K562 (cell line): Measurements from ENCODE around the gene TMEM208. TPM values are rescaled to one million over a fixed set of nuclear protein-coding genes. Genes with fewer than 3 reads are reported as not detected.

Experiments
- ATAC-seq: fragments of 200-7000 bp; cut with Tn5 transposase; 3 replicates; pipeline ENCODE4 v1.9.1; 2020; ENCODE audit warnings: moderate library complexity
- BruUV-seq: library from RNA; stranded (reverse); fragments of 400-500 nt; replicated peaks from 2 replicates; lab custom pipeline; 2021; lab: Mats Ljungman, UMichigan
- CTCF ChIA-PET: fragments of 300-600 bp; formaldehyde crosslinking; extraction: SDS; loops from one replicate; lab custom pipeline; 2021; ENCODE audit warnings: low intra/inter-chr PET ratio; lab: Yijun Ruan, JAX
- POLR2A ChIA-PET: fragments of 300-600, 350-650 bp; sonication (Branson Sonifier 250); formaldehyde crosslinking; extraction: SDS; loops from one replicate; lab custom pipeline; 2021; ENCODE audit warnings: antibody characterized with exemption, inconsistent platforms; lab: Yijun Ruan, JAX
- DNase-seq, 4 experiments: peaks; one replicate each; pipeline versions ENCODE4 v3.0.0 to v3.0.0-alpha.2; 2011 to 2018; ENCODE audit warnings: low spot score in 3 of 4, mixed read lengths in 3 of 4; ENCODE audit errors: extremely low read depth in 1 of 4
- FAIRE-seq: peaks from 2 replicates; lab custom pipeline; 2011; peaks lifted over from hg19 to GRCh38; lab: Jason Lieb, UNC
- H2AFZ ChIP-seq: 2 replicates; pipeline ENCODE4 v1.6.0; 2011; ENCODE audit warnings: low read depth, low read length, control low read depth, inconsistent platforms
- H3K27ac ChIP-seq: fragments of 200-600 bp; 3 replicates; pipeline ENCODE4 v1.8.0; 2011; ENCODE audit warnings: low read depth, mild to moderate bottlenecking, control low read depth, inconsistent platforms, low read length, moderate library complexity, mixed read lengths; ENCODE audit errors: extremely low read depth
- H3K27me3 ChIP-seq, 2 experiments: fragments of 300-600 bp in 1 of 2; 2 replicates in 1 of 2; 3 replicates in 1 of 2; pipeline versions ENCODE4 v1.6.0 to v1.8.0; 2011; ENCODE audit warnings: inconsistent platforms in 2 of 2, low read length in 2 of 2, mild to moderate bottlenecking in 1 of 2, mixed read lengths in 1 of 2, moderate library complexity in 1 of 2; ENCODE audit not compliant: control insufficient read depth in 2 of 2, insufficient read depth in 2 of 2
- H3K36me3 ChIP-seq: fragments of 300-600 bp; 3 replicates; pipeline ENCODE4 v1.8.0; 2011; ENCODE audit warnings: mild to moderate bottlenecking, low read length, inconsistent platforms; ENCODE audit not compliant: control insufficient read depth, insufficient read depth
- H3K4me1 ChIP-seq, 2 experiments: fragments of 200-600 bp in 1 of 2; replicated peaks in 1 of 2; 2 replicates in 1 of 2; 3 replicates in 1 of 2; pipeline versions ENCODE4 v1.5.1 to v1.8.0; 2011; ENCODE audit warnings: inconsistent platforms in 2 of 2, low read length in 2 of 2, mild to moderate bottlenecking in 1 of 2, mixed read lengths in 1 of 2, moderate library complexity in 1 of 2; ENCODE audit not compliant: control insufficient read depth in 2 of 2, insufficient read depth in 2 of 2
- H3K4me2 ChIP-seq: 2 replicates; pipeline ENCODE4 v1.6.1; 2011; ENCODE audit warnings: low read length, control low read depth, inconsistent platforms, mixed read lengths; ENCODE audit not compliant: insufficient read depth
- H3K4me3 ChIP-seq: fragments of 200-600 bp; sonication (generic), shearing (Covaris generic); 2 replicates; pipeline ENCODE4 v1.5.1; 2016; ENCODE audit warnings: control low read depth, inconsistent platforms
- H3K79me2 ChIP-seq: fragments of 200-600 bp; 3 replicates; pipeline ENCODE4 v1.8.0; 2011; ENCODE audit warnings: low read length, inconsistent platforms; ENCODE audit not compliant: control insufficient read depth, insufficient read depth
- H3K9ac ChIP-seq, 2 experiments: 2 replicates each; pipeline versions ENCODE4 v1.6.0 to v1.6.1; 2011; ENCODE audit warnings: low read depth in 2 of 2, low read length in 2 of 2, control low read depth in 1 of 2, inconsistent platforms in 1 of 2, mild to moderate bottlenecking in 1 of 2, mixed read lengths in 1 of 2; ENCODE audit not compliant: insufficient read depth in 1 of 2
- H3K9me1 ChIP-seq: one replicate; pipeline ENCODE4 v1.6.0; 2011; ENCODE audit warnings: inconsistent platforms, mild to moderate bottlenecking, low read length, moderate library complexity; ENCODE audit not compliant: control insufficient read depth, insufficient read depth
- H3K9me3 ChIP-seq: replicated peaks from 2 replicates; pipeline ENCODE4 v1.5.1; 2011; ENCODE audit warnings: low read depth, low read length, inconsistent platforms; ENCODE audit not compliant: control insufficient read depth, insufficient read depth
- H4K20me1 ChIP-seq: replicated peaks from 2 replicates; pipeline ENCODE4 v1.6.1; 2011; ENCODE audit warnings: low read length, inconsistent platforms, mixed read lengths; ENCODE audit not compliant: control insufficient read depth, insufficient read depth
- DACH1 ChIP-seq: fragments of 450-650 bp; IDR thresholded peaks from 2 replicates; pipeline ENCODE4 v1.6.1; 2018; ENCODE audit not compliant: partially characterized antibody
- FOXK2 ChIP-seq, 2 experiments: fragments of 450-650 bp; IDR thresholded peaks in 1 of 2; conservative IDR thresholded peaks in 1 of 2; 2 replicates each; pipeline ENCODE4 v1.6.1; 2016; ENCODE audit warnings: low read depth in 2 of 2, mild to moderate bottlenecking in 1 of 2
- KHSRP ChIP-seq: fragments of 450-650 bp; IDR thresholded peaks from 2 replicates; pipeline ENCODE4 v1.6.1; 2017
- POLR2G ChIP-seq: fragments of 200-400 bp; formaldehyde crosslinking; IDR thresholded peaks from 2 replicates; pipeline ENCODE4 v1.6.1; 2017; ENCODE audit warnings: low read depth, mild to moderate bottlenecking, antibody characterized with exemption, low read length, moderate library complexity
- RBFOX2 ChIP-seq: fragments of 200-400 bp; formaldehyde crosslinking; IDR thresholded peaks from 2 replicates; pipeline ENCODE4 v1.6.1; 2017; ENCODE audit warnings: low read depth, mild to moderate bottlenecking, low read length, moderate library complexity
- RBM34 ChIP-seq: fragments of 200-400 bp; formaldehyde crosslinking; IDR thresholded peaks from 2 replicates; pipeline ENCODE4 v1.6.1; 2018; ENCODE audit warnings: low read length, borderline replicate concordance; ENCODE audit not compliant: insufficient read depth
- TFAP4 ChIP-seq: sonication (generic); formaldehyde crosslinking; IDR thresholded peaks from 2 replicates; pipeline ENCODE4 v1.8.0; 2022; ENCODE audit warnings: missing genetic modification reagents, mild to moderate bottlenecking, moderate library complexity, borderline replicate concordance
- WGBS: fragments of 100-300 bp; shearing (Covaris generic); methylation state at CpG from one replicate; pipeline ENCODE4 v1.1.6; 2016; ENCODE audit warnings: low coverage, mixed read lengths; ENCODE audit not compliant: insufficient coverage; ENCODE audit errors: missing lambda C conversion rate; 5-methylcytosine and 5-hydroxymethylcytosine counted together
- in situ Hi-C: fragments of 300-500 bp; cut with MboI; formaldehyde crosslinking; loops from 4 replicates; pipeline ENCODE4 v1.15.0; 2018; ENCODE audit warnings: inconsistent platforms, mixed read lengths
- intact Hi-C: fragments of 100-400 bp; cut with micrococcal nuclease; formaldehyde crosslinking; loops from 2 replicates; pipeline ENCODE4 v1.14.2; 2022
- polyA plus RNA-seq, 8 experiments: library from polyadenylated mRNA; depleted of rRNA in 4 of 8; stranded (reverse) in 5 of 8; unstranded in 3 of 8; fragments of >200 nt; fragmentation: Nextera tagmentation in 2 of 8; fragmentation: Illumina TruSeq in 1 of 8; extraction: Ambion mirVana in 2 of 8; extraction: Trizol in 1 of 8; gene quantifications; 2 replicates each; pipeline versions ENCODE4 v1.2.1 to v1.2.3, GENCODE V29; 2011 to 2014; ENCODE audit warnings: inconsistent platforms in 1 of 8, missing spikeins in 1 of 8
- total RNA-seq, 7 experiments: library from RNA; depleted of rRNA in 6 of 7; stranded (reverse); fragments of >200 nt in 6 of 7; fragmentation: Illumina TruSeq in 2 of 7; extraction: Trizol in 2 of 7; gene quantifications; 2 replicates each; pipeline versions ENCODE4 v1.2.1 to v1.2.3, GENCODE V29; 2011 to 2021; ENCODE audit warnings: low replicate concordance in 1 of 7
- TF ChIP-seq, protein P1 (sequence below): fragments of 250-450 bp; sonication (Bioruptor Pico); IDR thresholded peaks from 2 replicates; pipeline ENCODE4 v1.4.0; 2020; ENCODE audit warnings: mild to moderate bottlenecking, moderate library complexity
- TF ChIP-seq, protein P2 (sequence below): sonication (generic); IDR thresholded peaks from 2 replicates; pipeline ENCODE4 v1.6.1; 2016

The TMEM208 gene
- total and polyA plus RNA-seq, 9 of the 15 experiments (the other 6 are each of a cell fraction or from before 2014, with no cell fraction given), result 31.8 to 239 (median 54.3) TPM

- ChIA-PET CTCF (no interaction called here), POLR2A (interaction anchor here (0.6 to 0.9 kb wide), 4 partner anchors 9 to 44 kb away, joined by 3 to 7 read pairs (median 4); no protein-coding TSS in a partner anchor)
- Histone ChIP-seq H3K27me3 (no peaks in the 10 kb centered on the region), H3K4me2 (no peak overlapping the region), H3K4me1 (peaks cover 0 to 48% of the 10 kb centered on the region in 2 experiments; a peak in 4 of 5 replicates), H3K36me3 (peaks cover 91% of the 10 kb centered on the region), H3K9me1 (no peaks in the 10 kb centered on the region), H3K9me3 (no peaks in the 10 kb centered on the region), H2AFZ (no peak overlapping the region), H4K20me1 (no peaks in the 10 kb centered on the region), H3K79me2 (peaks cover 11% of the 10 kb centered on the region; the same call in 2 of the 3 replicates), H3K27ac (no peak overlapping the region), H3K4me3 (no peak overlapping the region), H3K9ac (peak overlapping the region in 1 of 2 experiments; percentile 9; a peak in 1 of 4 replicates)
- DNase-seq (no peak), ATAC-seq (0 out of 3 replicates have a peak, but pooled peaks have one; percentile 10), FAIRE-seq (no peak)
- WGBS, result 97% methylated on average over 5 of the region's 22 CpGs
- BruUV-seq, result no TSS peak
- in situ Hi-C loops (no loop called here), intact Hi-C loops (no loop called here)
- TF ChIP-seq, protein P1, sequence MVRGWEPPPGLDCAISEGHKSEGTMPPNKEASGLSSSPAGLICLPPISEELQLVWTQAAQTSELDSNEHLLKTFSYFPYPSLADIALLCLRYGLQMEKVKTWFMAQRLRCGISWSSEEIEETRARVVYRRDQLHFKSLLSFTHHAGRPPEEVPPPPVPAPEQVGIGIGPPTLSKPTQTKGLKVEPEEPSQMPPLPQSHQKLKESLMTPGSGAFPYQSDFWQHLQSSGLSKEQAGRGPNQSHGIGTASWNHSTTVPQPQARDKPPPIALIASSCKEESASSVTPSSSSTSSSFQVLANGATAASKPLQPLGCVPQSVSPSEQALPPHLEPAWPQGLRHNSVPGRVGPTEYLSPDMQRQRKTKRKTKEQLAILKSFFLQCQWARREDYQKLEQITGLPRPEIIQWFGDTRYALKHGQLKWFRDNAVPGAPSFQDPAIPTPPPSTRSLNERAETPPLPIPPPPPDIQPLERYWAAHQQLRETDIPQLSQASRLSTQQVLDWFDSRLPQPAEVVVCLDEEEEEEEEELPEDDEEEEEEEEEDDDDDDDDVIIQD, result no peak
- TF ChIP-seq DACH1, result no peak
Measured at GRCh38 chr16:67199808-67200198, 27.1 kb upstream of the TMEM208 start.

DNA sequence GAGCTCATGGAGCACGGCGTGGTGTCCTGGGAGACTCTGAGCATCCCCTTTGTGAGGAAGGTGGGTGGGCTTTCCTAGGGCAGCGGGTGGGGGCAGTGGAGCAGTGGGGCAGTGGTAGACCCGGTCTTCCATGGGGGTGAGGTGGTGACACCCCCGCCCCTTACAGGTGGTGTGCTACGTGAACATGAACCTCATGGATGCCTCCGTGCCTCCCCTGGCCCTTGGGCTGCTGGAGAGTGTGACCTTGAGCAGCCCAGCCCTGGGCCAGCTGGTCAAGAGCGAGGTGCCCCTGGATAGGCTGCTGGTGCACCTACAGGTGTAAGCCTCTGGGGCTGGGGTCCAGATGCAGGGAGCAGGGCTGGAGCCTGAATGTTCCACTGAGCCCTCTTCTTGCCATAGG, 26.4 kb upstream of the TMEM208 start:
- CTCF ChIA-PET, result no interaction called here
- FAIRE-seq (no peak), DNase-seq (no peak), ATAC-seq (no peak)
- in situ Hi-C loops (no loop called here), intact Hi-C loops (no loop called here)
- Histone ChIP-seq H3K36me3 (peaks cover 85% of the 10 kb centered on the region; the same call in 2 of the 3 replicates), H3K9ac (no peak overlapping the region), H2AFZ (no peak overlapping the region), H3K9me3 (no peaks in the 10 kb centered on the region), H3K4me1 (peaks cover 0 to 42% of the 10 kb centered on the region in 2 experiments; a peak in 1 of 5 replicates), H3K79me2 (0 out of 3 replicates have a peak, but pooled peaks cover 4% of the 10 kb centered on the region), H3K9me1 (no peaks in the 10 kb centered on the region), H3K27ac (no peak overlapping the region), H3K27me3 (no peaks in the 10 kb centered on the region), H4K20me1 (no peaks in the 10 kb centered on the region), H3K4me3 (no peak overlapping the region), H3K4me2 (no peak overlapping the region)
- 98% methylated on average over 6 of the region's 8 CpGs for WGBS
- POLR2A ChIA-PET, result no interaction called here
- no TSS peak for BruUV-seq
- TF ChIP-seq KHSRP (no peak), TFAP4 (0 out of 2 replicates have a peak, but pooled peaks have one; percentile 11), RBM34 (no peak), RBFOX2 (peak; percentile 32; the same call in 1 of the 2 replicates), POLR2G (peak; percentile 58; the same call in 1 of the 2 replicates), FOXK2 (conservative IDR thresholded peaks at IDR 0.05 in 1 of 2, IDR thresholded peaks at IDR 0.05 in 1 of 2; ENCODE audit: low read depth in 2 of 2) (no peak)
- TF ChIP-seq, protein P2, sequence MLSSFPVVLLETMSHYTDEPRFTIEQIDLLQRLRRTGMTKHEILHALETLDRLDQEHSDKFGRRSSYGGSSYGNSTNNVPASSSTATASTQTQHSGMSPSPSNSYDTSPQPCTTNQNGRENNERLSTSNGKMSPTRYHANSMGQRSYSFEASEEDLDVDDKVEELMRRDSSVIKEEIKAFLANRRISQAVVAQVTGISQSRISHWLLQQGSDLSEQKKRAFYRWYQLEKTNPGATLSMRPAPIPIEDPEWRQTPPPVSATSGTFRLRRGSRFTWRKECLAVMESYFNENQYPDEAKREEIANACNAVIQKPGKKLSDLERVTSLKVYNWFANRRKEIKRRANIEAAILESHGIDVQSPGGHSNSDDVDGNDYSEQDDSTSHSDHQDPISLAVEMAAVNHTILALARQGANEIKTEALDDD, result no peak
